Panc1 (cell line): ENCODE results near the gene HARBI1. TPM values are rescaled to one million over a fixed set of nuclear protein-coding genes. Genes with fewer than 3 reads are reported as not detected.

Experiments
- ATAC-seq: fragments of 200-7000 bp; cut with Tn5 transposase; 2 replicates; pipeline ENCODE4 v1.9.1; 2020; ENCODE audit warnings: mild to moderate bottlenecking, moderate library complexity
- BruUV-seq: library from RNA; stranded (reverse); fragments of 400-500 nt; replicated peaks from 2 replicates; lab custom pipeline; 2021; lab: Mats Ljungman, UMichigan
- CTCF ChIA-PET: fragments of 300-600 bp; sonication (Branson Sonifier 250); formaldehyde crosslinking; loops from one replicate; lab custom pipeline; 2022; ENCODE audit warnings: antibody characterized with exemption; lab: Charles Lee
- POLR2A ChIA-PET: fragments of 300-600 bp; sonication (Branson Sonifier 250); formaldehyde crosslinking; loops from one replicate; lab custom pipeline; 2022; ENCODE audit warnings: antibody characterized with exemption; lab: Charles Lee
- DNase-seq: peaks from one replicate; pipeline ENCODE4 v3.0.0-alpha.2; 2010; ENCODE audit warnings: low read depth, low spot score
- H3K27ac ChIP-seq: 2 replicates; pipeline ENCODE4 v1.5.1; 2011; ENCODE audit warnings: mild to moderate bottlenecking, low read length, inconsistent platforms
- H3K27me3 ChIP-seq: fragments of 200-500 bp; sonication (Bioruptor generic); 2 replicates; pipeline ENCODE4 v1.6.0; 2014; ENCODE audit warnings: low read length, inconsistent platforms; ENCODE audit not compliant: control insufficient read depth, insufficient read depth
- H3K36me3 ChIP-seq: fragments of 200-500 bp; sonication (Bioruptor generic); 2 replicates; pipeline ENCODE4 v1.5.1; 2014; ENCODE audit warnings: inconsistent platforms, mild to moderate bottlenecking, low read length, moderate library complexity; ENCODE audit not compliant: control insufficient read depth, insufficient read depth
- H3K4me1 ChIP-seq: 2 replicates; pipeline ENCODE4 v1.5.1; 2011; ENCODE audit warnings: inconsistent platforms, mild to moderate bottlenecking, low read length, moderate library complexity; ENCODE audit not compliant: control insufficient read depth, insufficient read depth
- H3K4me3 ChIP-seq, 2 experiments: 2 replicates each; pipeline ENCODE4 v1.5.1; 2011 to 2012; ENCODE audit warnings: low read depth in 2 of 2, low read length in 2 of 2, mild to moderate bottlenecking in 2 of 2, inconsistent platforms in 1 of 2, moderate library complexity in 1 of 2
- H3K9me3 ChIP-seq: fragments of 200-500 bp; sonication (Bioruptor generic); 2 replicates; pipeline ENCODE4 v1.5.1; 2014; ENCODE audit warnings: low read depth, mild to moderate bottlenecking, inconsistent platforms, low read length, moderate library complexity; ENCODE audit not compliant: control insufficient read depth, insufficient read depth
- POLR2AphosphoS5 ChIP-seq: IDR thresholded peaks from 2 replicates; pipeline ENCODE4 v1.6.1; 2012; ENCODE audit warnings: mild to moderate bottlenecking, low read depth, low read length, moderate library complexity
- SIN3A ChIP-seq: IDR thresholded peaks from 2 replicates; pipeline ENCODE4 v1.6.1; 2012; ENCODE audit warnings: low read depth, mild to moderate bottlenecking, low read length, moderate library complexity, borderline replicate concordance; ENCODE audit not compliant: insufficient read depth
- TCF7L2 ChIP-seq: IDR thresholded peaks from 2 replicates; pipeline ENCODE4 v1.6.1; 2011; ENCODE audit warnings: mild to moderate bottlenecking, low read depth, low read length, inconsistent platforms
- in situ Hi-C: cut with HindIII; loops from 2 replicates; pipeline ENCODE4 v1.10.0; 2016; ENCODE audit warnings: low sequenced_read_pairs, low pct_unique_long_range_greater_than_20kb
- intact Hi-C: fragments of 100-400 bp; cut with micrococcal nuclease; formaldehyde crosslinking; loops from one replicate; pipeline ENCODE4 v1.10.0; 2022; ENCODE audit not compliant: unreplicated experiment
- total RNA-seq: library from RNA; stranded (reverse); gene quantifications from one replicate; pipeline ENCODE4 v1.2.1, GENCODE V29; 2021; ENCODE audit not compliant: unreplicated experiment
- TF ChIP-seq, protein P1 (sequence below), 2 experiments: IDR thresholded peaks; 2 replicates each; pipeline ENCODE4 v1.6.1; 2011 to 2012; ENCODE audit warnings: low read depth in 2 of 2, control low read depth in 1 of 2, low read length in 1 of 2, mild to moderate bottlenecking in 1 of 2, moderate library complexity in 1 of 2; ENCODE audit not compliant: insufficient read depth in 1 of 2
- TF ChIP-seq, protein P2 (sequence below): fragments of 450-650 bp; IDR thresholded peaks from 2 replicates; pipeline ENCODE4 v1.5.1; 2017; ENCODE audit warnings: mild to moderate bottlenecking

HARBI1 gene
- total RNA-seq, 1 experiment from 2014 or later, result 6.4 TPM

DNA sequence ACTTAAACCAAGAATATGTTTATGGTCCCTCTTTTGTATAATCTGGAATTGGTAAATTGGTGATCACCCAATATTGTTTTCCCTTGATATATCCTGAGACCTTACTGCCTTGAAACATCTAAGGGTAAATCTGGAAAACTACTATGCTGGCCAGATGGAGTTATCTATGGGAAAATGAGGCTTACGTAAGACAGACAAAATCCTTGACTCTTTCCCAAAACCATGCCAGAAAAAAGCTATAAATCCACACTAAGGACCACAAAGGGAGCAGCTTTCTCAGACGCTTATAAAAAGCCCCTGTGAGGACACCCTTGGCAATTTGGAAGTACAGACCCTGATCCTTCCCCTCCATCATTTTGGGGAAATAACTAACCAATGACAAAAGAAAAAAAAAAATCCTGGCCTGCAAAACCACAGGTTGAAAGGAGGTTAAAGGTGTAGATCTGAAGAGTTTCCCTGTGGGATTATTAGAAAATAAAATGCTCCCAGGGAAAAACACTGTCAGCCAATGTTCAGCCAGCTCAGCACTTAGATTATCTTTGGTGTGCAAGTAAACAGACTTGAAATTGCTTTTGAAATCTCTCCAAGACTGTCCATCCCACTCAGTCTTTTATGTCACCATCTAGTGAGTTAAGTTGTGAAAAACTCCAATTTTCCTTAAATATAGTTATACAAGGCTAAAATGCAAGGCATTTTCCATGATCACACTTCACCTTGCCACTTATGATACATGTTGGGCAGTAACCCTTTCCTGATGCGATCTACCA lies 16.6 kb downstream of the HARBI1 start:
- in situ Hi-C loops, result no loop called here
- BruUV-seq, result no TSS peak
- CTCF ChIA-PET, result no interaction called here
- H3K27me3 ChIP-seq, result no peaks in the 10 kb centered on the region
- intact Hi-C loops, result no loop called here
- no peak for ATAC-seq
- TF ChIP-seq, protein P1, sequence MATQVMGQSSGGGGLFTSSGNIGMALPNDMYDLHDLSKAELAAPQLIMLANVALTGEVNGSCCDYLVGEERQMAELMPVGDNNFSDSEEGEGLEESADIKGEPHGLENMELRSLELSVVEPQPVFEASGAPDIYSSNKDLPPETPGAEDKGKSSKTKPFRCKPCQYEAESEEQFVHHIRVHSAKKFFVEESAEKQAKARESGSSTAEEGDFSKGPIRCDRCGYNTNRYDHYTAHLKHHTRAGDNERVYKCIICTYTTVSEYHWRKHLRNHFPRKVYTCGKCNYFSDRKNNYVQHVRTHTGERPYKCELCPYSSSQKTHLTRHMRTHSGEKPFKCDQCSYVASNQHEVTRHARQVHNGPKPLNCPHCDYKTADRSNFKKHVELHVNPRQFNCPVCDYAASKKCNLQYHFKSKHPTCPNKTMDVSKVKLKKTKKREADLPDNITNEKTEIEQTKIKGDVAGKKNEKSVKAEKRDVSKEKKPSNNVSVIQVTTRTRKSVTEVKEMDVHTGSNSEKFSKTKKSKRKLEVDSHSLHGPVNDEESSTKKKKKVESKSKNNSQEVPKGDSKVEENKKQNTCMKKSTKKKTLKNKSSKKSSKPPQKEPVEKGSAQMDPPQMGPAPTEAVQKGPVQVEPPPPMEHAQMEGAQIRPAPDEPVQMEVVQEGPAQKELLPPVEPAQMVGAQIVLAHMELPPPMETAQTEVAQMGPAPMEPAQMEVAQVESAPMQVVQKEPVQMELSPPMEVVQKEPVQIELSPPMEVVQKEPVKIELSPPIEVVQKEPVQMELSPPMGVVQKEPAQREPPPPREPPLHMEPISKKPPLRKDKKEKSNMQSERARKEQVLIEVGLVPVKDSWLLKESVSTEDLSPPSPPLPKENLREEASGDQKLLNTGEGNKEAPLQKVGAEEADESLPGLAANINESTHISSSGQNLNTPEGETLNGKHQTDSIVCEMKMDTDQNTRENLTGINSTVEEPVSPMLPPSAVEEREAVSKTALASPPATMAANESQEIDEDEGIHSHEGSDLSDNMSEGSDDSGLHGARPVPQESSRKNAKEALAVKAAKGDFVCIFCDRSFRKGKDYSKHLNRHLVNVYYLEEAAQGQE (IDR thresholded peaks at IDR 0.05; ENCODE audit: insufficient read depth in 1 of 2, low read depth in 2 of 2, low read length in 1 of 2), result no peak
- TF ChIP-seq POLR2AphosphoS5 (no peak), SIN3A (no peak), TCF7L2 (no peak)
- TF ChIP-seq, protein P2, sequence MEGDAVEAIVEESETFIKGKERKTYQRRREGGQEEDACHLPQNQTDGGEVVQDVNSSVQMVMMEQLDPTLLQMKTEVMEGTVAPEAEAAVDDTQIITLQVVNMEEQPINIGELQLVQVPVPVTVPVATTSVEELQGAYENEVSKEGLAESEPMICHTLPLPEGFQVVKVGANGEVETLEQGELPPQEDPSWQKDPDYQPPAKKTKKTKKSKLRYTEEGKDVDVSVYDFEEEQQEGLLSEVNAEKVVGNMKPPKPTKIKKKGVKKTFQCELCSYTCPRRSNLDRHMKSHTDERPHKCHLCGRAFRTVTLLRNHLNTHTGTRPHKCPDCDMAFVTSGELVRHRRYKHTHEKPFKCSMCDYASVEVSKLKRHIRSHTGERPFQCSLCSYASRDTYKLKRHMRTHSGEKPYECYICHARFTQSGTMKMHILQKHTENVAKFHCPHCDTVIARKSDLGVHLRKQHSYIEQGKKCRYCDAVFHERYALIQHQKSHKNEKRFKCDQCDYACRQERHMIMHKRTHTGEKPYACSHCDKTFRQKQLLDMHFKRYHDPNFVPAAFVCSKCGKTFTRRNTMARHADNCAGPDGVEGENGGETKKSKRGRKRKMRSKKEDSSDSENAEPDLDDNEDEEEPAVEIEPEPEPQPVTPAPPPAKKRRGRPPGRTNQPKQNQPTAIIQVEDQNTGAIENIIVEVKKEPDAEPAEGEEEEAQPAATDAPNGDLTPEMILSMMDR, result no peak
- no peaks in the 10 kb centered on the region for H3K4me1 ChIP-seq
- DNase-seq, result no peak
- no peak overlapping the region; the same call in 1 of the 2 replicates for H3K27ac ChIP-seq
- H3K9me3 ChIP-seq, result no peaks in the 10 kb centered on the region
- no peaks in the 10 kb centered on the region for H3K36me3 ChIP-seq
- no peak overlapping the region for H3K4me3 ChIP-seq
- POLR2A ChIA-PET, result interaction anchor here (0.6 kb wide), 1 partner anchor 12 kb away, joined by 3 read pairs; no protein-coding TSS in a partner anchor

DNA sequence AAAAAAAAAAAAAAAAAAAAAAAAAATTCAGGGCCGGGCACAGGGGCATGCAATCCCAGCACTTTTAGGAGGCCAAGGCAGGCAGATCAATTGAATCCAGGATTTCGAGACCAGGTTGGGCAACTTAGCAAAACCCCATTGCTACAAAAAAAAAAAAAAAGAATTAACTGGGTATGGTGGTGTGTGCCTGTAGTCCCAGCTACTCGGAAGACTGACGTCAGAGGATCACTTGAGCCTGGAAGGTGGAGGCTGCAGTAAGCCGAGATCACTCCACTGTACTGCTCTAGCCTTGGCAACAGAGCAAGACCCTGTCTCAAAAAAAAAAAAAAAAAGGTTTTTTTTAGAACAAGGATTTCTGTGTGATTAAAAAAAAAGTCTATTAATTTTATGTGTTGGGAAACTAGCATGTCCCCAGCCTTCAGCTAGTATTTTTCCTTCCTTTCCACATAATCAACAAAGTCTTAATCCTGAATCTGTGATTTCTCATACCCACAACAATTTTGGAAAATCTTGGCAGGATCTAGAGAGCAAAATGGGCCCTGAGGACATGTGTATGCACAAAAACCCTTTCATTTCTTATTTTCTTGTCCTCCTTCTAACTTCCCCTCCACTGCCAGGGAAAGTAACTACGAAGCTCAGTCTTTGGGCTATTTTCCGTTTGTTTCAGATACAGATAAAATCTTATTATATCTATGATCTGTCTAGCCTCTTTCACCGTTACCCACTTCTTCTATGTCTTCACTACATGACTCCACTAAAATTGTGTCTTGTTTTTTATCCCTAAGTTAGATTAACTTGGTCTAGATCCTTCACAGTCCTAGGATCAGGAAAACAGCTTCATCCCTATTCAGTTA lies 17.5 kb downstream of the HARBI1 start:
- intact Hi-C loops, result no loop called here
- H3K27me3 ChIP-seq, result no peaks in the 10 kb centered on the region
- H3K27ac ChIP-seq, result peak overlapping the region; percentile 13; the same call in 1 of the 2 replicates
- no TSS peak for BruUV-seq
- ChIA-PET POLR2A (interaction anchor here (0.6 kb wide), 2 partner anchors 12 to 253 kb away, joined by 3 read pairs; no protein-coding TSS in a partner anchor), CTCF (no interaction called here)
- peaks cover 4% of the 10 kb centered on the region for H3K4me1 ChIP-seq
- ATAC-seq (no peak), DNase-seq (no peak)
- no peak overlapping the region for H3K4me3 ChIP-seq
- in situ Hi-C loops, result no loop called here
- TF ChIP-seq TCF7L2, result no peak
- TF ChIP-seq, protein P1 (IDR thresholded peaks at IDR 0.05; ENCODE audit: insufficient read depth in 1 of 2, low read depth in 2 of 2, low read length in 1 of 2), result no peak
- TF ChIP-seq POLR2AphosphoS5, result no peak
- no peak for TF ChIP-seq SIN3A
- TF ChIP-seq, protein P2, result no peak
- no peaks in the 10 kb centered on the region for H3K9me3 ChIP-seq
- no peaks in the 10 kb centered on the region for H3K36me3 ChIP-seq
